Stimulated activated CD4-positive, alpha-beta T cell treated with anti-CD3 and anti-CD28 coated beads, Interleukin-12 subunit alpha, Interleukin-12 subunit beta, amount 100 ng/mL, for 48 hours (primary cell): ENCODE data around the gene LRRC8B.

Source experiments
- DNase-seq, 3 donors: peaks; one replicate each; pipeline ENCODE4 v3.0.0-alpha.2; 2020; ENCODE audit warnings: low read depth in 2 of 3, low spot score in 1 of 3

LRRC8B gene

DNA sequence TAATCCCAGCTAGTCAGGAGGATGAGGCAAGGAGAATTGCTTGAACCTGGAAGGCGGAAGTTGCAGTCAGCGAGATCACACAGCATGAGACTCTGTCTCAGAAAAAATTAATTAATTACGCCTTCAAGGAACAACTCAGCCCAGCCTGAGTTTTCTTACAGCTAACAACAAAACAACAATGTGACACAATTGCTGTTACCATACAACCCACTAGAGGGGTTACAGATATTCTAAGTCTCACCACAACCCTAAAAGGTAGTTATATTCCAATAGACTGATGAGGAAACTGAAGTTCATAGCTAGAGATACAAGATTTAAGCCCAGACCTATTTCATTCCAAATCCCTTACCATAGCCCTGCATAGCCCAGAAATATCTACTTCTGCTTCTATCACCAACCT lies 105.4 kb downstream of the LRRC8B start:
- no peak for DNase-seq

DNA sequence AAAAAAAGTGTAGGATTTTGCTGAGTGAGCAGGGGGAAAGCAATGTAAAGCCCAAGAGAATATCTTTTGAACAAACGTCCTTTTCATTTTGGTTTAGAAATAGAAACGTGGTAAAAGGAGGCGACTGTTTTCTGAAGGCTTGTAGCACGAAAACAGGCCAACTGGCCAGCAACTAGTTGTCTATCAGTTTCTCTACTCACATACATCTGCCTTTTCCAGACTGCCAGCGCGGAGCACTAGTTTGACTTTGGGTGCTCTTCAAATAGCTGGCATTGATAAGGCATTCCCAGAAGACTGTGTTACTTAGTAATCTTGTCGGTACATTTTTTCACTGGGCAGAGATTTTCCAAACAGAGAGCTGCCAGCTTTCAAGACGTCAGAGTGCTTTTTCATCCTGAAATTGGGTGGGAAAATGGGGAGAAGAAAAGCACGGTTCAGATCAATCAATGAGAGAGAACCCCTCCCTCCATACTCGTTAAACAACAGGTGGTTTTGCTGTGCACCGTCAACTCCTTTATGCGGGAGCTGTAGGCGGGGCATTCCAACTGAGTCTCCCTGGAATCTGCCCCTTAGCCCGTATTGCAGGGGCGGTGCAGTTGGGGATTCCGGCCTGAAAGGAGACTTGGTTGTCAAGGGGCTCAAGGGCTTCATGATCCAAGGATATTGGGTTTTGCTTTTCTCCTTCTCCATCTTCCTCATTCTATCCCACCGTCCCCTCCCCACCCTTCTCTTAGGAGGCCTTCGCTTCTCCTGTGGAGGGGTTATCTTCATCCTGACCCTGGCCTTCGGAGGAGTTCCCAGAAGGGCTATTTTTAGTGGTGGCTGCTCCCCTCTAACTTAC lies 107.4 kb downstream of the LRRC8B start:
- no peak for DNase-seq

DNA sequence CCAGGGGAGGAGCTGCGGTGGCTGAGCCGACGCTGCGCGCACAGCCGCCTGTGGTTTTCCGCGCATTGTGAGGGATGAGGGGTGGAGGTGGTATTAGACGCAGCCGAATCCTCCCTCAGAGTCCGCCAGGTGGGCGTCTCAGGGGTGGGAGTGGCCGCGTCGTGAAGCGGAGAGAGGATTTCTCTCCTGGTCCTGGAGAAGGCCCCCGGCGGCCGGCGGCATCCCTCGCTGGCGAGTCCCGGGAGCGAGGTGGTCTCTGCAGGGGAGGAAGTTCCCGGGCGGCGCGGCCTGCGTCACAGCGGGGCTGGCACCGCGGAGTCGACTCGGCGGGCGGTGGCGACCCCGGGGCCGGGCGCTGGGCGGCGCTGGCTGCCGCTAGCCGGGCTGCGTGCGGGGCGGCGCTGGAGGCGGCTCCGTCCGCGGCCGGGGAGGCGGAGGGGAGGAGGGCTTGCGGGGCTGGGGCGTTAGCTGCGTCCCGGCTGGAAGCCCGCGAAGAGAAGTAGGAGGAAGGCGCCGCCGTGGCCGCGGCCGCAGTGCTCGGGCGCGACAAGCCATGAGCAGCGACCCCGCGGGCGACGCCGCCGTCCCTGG lies 108.1 kb downstream of the LRRC8B start, which contains the start of gene LRRC8C:
Gene LRRC8C (plus strand): TSS at position 464 of the 591 bp plus-strand sequence. CDS start 53,354 bp downstream, outside the sequence.
- peak; percentile 72 to 84 (median 75) for DNase-seq

DNA sequence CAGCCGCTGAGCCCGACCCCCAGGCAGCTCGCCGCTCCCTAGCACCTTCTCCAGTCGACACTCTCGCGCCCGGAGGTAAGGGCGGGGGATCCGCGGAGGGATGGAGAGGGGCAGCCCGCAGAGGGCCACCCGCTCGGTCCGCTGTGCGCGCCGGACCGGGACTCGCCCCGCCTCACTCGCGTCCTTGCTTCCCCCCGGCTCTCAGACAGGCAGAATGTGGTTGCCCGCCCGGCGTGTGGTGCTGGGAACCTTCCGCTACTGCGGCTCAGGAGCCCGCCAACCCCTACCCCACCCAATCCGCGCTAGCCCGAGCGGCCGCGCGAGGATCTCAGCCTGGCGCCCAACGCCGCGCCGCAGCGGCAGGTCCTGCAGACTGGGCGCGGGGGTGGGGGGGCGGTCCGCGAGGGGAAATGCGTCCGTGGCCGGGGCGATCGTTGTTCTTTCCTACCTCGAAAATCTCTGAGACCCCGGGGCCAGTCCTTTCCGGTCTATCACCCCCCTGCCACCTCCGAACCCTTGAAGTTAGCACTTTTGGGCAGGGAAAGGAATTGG lies 108.7 kb downstream of the LRRC8B start:
- peak in 2 of 3 donors; percentile 25 to 52 for DNase-seq

DNA sequence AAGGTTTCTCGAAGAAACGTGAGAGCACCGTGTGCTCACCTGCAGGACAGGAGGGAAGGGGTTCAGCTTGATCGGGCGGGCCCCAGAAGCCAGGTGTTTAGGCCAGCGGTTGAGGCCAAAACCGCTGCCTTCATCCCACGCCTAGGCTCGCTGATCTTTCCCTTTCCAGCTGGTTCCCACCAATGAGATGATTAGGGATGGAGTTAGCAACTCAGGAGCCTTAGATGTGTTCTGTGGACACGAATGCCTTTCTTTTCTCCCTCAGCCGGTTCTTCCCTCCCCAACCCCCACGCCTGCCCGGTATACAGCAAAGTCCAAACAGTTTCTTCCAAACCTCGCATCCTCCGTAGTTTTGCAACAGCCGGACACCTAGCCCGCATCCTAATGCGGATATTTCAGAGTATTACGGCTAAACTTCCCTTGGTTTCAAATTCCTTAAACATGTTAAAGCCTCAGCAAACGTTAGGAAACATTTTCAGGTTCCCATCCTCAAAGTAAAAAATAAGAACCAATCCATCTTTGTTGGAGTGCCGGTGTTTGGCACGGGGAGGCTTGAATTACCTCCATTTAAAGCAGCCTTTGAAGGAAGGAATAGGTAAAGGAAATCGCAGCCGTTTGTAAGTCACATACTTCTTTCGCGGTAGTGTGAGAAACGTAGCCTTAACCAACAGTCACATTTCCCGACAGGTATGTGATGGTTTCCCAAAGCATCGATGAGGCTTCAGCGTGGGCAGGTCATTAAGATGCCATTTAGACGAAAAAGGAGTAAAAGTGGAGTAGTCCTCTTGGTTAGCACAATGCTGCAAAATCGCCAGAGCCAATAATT lies 109.4 kb downstream of the LRRC8B start:
- DNase-seq = no peak

DNA sequence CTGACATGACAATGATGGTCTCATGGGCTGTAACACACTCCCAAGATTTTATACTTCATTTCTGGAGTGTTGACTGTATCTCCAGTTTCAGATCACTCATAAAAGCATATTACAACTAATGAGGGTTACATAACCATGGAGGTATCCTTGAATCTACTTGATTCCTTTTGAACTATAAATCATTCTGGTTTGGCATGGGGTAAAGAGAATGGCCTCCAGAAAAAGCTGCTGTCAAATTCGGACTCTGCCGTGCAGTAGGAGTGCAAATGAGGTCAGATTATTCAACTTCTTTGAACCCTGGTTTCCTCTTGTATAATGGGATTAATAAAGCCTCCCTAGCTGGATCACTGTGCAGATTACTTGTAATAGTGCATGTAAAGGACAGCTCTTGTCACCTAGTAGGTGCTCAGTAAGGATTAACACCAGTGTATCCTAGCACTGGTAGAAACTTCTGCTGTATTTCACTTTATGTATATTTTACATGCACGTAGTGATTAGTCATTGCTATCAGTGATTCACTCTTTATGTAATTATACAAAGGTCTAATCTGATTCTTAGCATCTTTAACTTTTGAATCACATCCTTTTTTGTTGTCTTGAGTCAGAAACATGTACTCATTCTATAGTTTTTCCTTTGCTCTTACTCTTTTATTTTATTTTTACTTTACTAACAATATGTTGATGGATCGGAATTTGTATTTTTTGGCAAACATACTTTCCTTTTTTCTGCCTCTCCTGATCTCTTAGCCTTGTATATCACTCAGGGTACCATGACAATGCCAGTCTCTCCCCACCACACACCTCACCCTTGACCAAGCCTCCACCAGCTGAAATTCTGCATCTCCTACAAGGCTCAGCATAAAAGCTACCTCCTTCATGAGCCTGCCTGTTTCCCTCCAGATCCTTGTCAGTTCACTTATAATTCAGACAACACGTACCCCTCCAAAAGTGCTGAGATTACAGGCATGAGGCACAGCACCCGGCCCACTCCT lies 111.5 kb downstream of the LRRC8B start:
- DNase-seq = no peak

DNA sequence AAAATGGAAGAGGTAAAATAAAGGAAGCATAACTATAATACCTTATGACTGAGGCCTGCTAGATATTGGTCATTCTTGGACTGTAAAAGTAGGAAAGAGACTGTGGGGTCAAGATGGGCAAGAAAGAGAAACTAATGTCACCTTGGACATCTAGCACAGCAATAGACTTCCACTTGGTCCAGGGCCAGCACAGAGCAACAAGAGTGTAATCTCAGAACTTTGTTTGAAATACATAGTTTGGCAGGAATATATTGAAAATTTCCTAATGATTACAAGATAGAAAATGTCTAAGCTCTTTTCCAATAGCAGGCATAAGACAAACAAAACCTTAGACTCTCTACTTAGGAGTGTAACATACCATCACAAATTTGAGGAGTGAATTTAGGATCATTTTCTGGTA lies 112.9 kb downstream of the LRRC8B start:
- no peak for DNase-seq

DNA sequence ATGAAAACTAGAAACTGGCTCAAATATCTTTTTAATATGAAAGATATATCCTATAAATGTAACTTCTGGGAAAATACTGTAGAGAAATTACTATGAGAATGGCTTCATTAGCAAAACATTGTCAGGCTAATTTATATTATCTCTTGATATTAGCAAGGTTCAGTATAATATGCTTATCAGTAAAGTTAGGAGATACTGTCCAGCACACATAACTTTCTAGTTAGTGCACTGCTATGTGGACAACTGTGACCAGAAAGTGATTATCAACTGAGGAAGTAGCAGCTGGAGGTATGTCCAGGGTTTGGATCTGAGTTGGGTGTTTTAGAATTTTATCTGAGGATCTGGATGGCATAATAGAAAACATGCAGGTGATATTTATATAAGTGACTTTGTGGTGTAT lies 115.8 kb downstream of the LRRC8B start:
- DNase-seq = no peak

DNA sequence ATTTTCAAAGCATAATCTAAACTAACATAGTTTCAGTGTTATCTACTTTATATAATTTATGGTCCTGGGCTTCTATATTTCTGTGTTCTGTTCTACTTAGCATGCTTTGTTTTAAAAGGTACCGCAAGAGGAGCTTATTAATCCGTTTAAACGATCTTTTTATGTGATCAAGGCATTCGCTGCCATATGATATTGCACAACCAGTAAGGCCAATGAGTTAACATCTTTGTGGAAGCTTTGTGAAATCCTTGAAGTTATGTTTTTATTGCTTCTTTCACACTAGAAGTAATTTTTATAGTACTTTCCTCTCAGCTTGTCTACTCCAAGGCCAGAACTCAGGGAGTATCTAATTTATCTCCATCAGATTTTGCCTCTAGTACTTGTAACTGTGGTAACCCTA lies 117.2 kb downstream of the LRRC8B start:
- DNase-seq = no peak

DNA sequence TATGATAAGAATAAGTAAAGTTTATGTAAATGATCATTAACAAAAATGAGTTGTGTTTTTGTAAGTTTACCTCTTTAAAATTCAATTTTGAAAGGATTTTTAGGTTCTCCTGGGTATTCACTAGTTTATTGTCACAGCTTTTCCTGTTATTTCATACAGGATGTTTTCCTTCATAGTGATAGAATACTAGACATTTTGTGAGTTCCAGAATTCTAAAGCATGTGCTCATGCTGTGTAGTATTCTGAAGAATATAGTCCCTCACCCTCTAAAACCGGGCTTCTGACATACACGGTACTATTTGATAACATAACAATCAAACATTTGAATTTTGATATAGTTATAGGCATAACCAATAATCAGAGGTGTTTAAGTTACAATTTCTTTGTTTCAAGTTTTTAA lies 118.9 kb downstream of the LRRC8B start:
- DNase-seq = no peak

DNA sequence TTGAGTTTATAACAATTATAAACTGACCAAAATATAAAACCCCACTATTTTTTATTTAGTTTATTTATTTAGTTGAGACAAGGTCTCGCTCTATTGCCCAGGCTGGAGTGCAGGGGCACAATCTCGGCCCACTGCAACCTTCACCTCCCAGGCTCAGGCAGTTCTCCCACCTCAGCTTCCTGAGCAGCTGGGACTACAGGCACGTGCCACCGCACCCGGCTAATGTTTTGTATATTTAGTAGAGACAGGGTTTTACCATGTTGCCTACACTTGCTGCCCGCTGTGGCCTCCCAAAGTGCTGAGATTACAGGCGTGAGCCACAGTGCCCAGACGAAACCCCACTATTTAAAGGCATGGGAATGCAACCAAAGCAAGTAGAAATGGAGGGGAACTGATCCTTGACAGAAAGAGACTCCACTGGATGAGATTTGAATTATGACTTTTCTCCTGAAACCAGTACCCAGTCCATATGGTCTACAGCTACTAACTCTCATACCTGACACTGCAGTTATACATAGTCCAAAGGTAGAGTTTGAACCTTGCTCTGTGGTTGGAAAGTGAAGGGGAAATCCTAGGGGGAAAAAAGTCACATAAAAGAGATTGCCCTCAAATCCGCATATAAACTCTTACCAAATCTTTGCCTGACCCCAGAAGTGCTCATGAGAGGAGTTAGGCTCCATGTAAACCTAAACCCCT lies 119.6 kb downstream of the LRRC8B start:
- no peak for DNase-seq

DNA sequence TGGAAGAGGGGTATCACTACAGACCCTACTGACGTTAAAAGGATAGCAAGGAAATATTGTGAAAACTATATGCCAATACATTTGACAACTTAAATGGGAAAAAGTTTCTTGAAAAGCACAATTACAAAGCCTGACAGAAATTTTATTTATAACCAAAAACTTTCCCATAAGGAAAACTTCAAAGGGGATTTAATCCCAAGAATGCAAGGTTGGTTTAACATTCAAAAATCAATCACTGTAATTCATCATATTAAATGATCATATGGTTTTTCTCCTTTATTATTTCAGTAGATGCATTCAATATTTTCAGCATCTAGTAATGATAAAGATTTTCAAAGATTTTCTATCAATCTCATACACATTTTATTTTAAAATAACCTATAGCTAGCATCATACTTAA lies 121.6 kb downstream of the LRRC8B start:
- DNase-seq = no peak
